Measurements from ENCODE around the gene UNC93A. TPM values are rescaled to one million over a fixed set of nuclear protein-coding genes. Genes with fewer than 3 reads are reported as not detected.

Gene UNC93A
- polyA plus RNA-seq, 1 experiment = not detected

GRCh38 chr6:167345348-167345747 lies 54.2 kb downstream of the UNC93A start:
- no peak for DNase-seq (ENCODE audit: low read depth, low spot score)
- ChIA-PET CTCF (no interaction called here), POLR2A (no interaction called here)
- H3K27me3 ChIP-seq (ENCODE audit: control insufficient read depth, insufficient read depth, low read length) = no peaks in the 10 kb centered on the region
- no peak overlapping the region for H3K4me3 ChIP-seq (ENCODE audit: low read depth, low read length)
- H3K27ac ChIP-seq (ENCODE audit: low read depth, low read length) = no peak overlapping the region
- no peak for TF ChIP-seq CTCF (IDR thresholded peaks at IDR 0.05; ENCODE audit: low read depth, low read length)
- H3K9me3 ChIP-seq (ENCODE audit: control insufficient read depth, insufficient read depth, low read length) = peaks cover 30% of the 10 kb centered on the region

- Histone ChIP-seq H3K27ac (ENCODE audit: low read depth, low read length) (no peak overlapping the region), H3K9me3 (ENCODE audit: control insufficient read depth, insufficient read depth, low read length) (peaks cover 34% of the 10 kb centered on the region), H3K4me3 (ENCODE audit: low read depth, low read length) (no peak overlapping the region), H3K27me3 (ENCODE audit: control insufficient read depth, insufficient read depth, low read length) (no peaks in the 10 kb centered on the region)
- ChIA-PET CTCF (no interaction called here), POLR2A (no interaction called here)
- TF ChIP-seq CTCF (IDR thresholded peaks at IDR 0.05; ENCODE audit: low read depth, low read length) = no peak
- DNase-seq (ENCODE audit: low read depth, low spot score) = no peak
Measured at GRCh38 chr6:167345960-167346359, 54.8 kb downstream of the UNC93A start.

DNA sequence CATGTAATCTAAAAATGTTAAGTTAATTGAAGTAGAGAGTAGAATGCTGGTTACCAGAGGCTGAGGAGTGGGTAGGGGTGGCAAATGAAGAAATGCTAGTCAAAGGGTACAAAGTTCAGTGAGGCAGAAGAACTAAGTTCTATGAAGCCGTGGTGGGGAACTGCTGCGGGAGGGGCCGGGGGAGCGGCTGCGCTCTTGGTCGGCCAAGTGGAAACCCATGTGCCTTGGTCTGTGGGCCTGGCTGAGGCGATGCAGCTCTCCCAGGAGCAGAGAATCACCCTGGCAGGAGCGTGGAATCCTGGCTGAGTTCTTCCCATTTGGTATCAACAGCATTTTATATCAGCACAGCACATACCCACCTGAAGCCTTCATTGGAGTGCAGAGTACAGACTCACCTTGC lies 56.1 kb downstream of the UNC93A start:
- Histone ChIP-seq H3K27ac (ENCODE audit: low read depth, low read length) (no peak overlapping the region), H3K4me3 (ENCODE audit: low read depth, low read length) (no peak overlapping the region), H3K9me3 (ENCODE audit: control insufficient read depth, insufficient read depth, low read length) (peaks cover 36% of the 10 kb centered on the region), H3K27me3 (ENCODE audit: control insufficient read depth, insufficient read depth, low read length) (no peaks in the 10 kb centered on the region)
- no peak for DNase-seq (ENCODE audit: low read depth, low spot score)
- TF ChIP-seq CTCF (IDR thresholded peaks at IDR 0.05; ENCODE audit: low read depth, low read length) = no peak
- POLR2A ChIA-PET = no interaction called here
- CTCF ChIA-PET = no interaction called here

GRCh38 chr6:167349631-167350274 lies 58.6 kb downstream of the UNC93A start:
- TF ChIP-seq CTCF (IDR thresholded peaks at IDR 0.05; ENCODE audit: low read depth, low read length) = no peak
- H3K4me3 ChIP-seq (ENCODE audit: low read depth, low read length) = no peak overlapping the region
- peaks cover 30% of the 10 kb centered on the region for H3K9me3 ChIP-seq (ENCODE audit: control insufficient read depth, insufficient read depth, low read length)
- no peak for DNase-seq (ENCODE audit: low read depth, low spot score)
- ChIA-PET POLR2A (no interaction called here), CTCF (no interaction called here)
- no peak overlapping the region for H3K27ac ChIP-seq (ENCODE audit: low read depth, low read length)
- no peaks in the 10 kb centered on the region for H3K27me3 ChIP-seq (ENCODE audit: control insufficient read depth, insufficient read depth, low read length)

DNA sequence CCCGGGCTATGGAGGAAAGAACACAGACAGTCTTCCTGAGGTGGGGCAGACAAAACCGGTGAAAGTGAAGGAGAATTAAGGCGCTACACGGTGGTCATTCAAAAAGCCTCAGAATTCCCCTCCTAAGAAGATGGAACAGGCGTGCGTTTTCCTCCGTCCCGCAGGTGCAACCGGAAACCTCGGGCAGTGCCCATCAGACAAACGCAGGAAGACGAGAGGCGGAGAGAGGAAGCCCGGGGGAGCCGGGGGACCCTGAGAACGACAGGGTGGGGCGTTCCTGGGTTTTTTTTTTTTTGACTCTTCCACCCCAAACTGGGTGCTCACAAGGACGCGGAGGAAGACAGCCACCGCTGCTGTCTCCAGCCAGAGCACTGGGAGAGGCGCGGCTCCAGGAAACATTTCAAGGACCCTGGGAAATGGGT lies 59.2 kb downstream of the UNC93A start:
- ChIA-PET CTCF (no interaction called here), POLR2A (no interaction called here)
- Histone ChIP-seq H3K27ac (ENCODE audit: low read depth, low read length) (no peak overlapping the region), H3K4me3 (ENCODE audit: low read depth, low read length) (no peak overlapping the region), H3K9me3 (ENCODE audit: control insufficient read depth, insufficient read depth, low read length) (peaks cover 31% of the 10 kb centered on the region), H3K27me3 (ENCODE audit: control insufficient read depth, insufficient read depth, low read length) (no peaks in the 10 kb centered on the region)
- no peak for DNase-seq (ENCODE audit: low read depth, low spot score)
- TF ChIP-seq CTCF (IDR thresholded peaks at IDR 0.05; ENCODE audit: low read depth, low read length) = no peak

Data from AG04450 (cell line).